Stimulated activated CD8-positive, alpha-beta memory T cell treated with anti-CD3 and anti-CD28 coated beads, Interleukin-4, amount 100 ng/mL, for 4 hours (primary cell): Measurements from ENCODE around the gene SEC31A.

Source experiments
- DNase-seq, 2 donors: peaks; one replicate each; pipeline ENCODE4 v3.0.0-alpha.2; 2020; ENCODE audit warnings: low read depth in 2 of 2, low spot score in 1 of 2

The SEC31A gene

GRCh38 chr4:82775243-82775642 is 115.7 kb downstream of the SEC31A start:
- DNase-seq = no peak

GRCh38 chr4:82774711-82775171 is 116.2 kb downstream of the SEC31A start:
- DNase-seq = no peak

- no peak for DNase-seq
Observed at GRCh38 chr4:82773057-82773456, 117.9 kb downstream of the SEC31A start.

- no peak for DNase-seq
Observed at GRCh38 chr4:82770607-82771006, 120.3 kb downstream of the SEC31A start.
